Measurements from ENCODE around the gene RAB31.

DNA sequence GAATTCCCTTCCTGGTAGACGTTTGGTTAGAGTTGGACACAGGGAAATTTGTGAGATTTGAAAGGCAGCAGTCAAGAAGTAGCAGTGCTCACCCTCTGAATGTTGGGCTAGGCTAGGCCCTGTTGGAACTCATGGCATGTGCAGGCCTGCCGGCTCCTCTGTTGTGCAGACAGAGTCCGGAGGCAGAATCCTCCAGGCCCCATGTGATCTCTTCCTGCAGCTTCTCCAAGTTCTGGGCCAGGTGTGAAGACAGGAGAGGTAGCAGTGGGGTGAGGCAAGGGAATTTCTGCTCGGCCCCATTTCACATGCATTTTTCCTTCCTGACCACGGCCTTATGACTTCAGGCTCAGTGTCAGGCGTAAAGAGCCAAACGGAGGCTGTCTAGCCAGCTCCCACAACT is 36.9 kb upstream of the RAB31 start:
- TF ChIP-seq, protein P1, sequence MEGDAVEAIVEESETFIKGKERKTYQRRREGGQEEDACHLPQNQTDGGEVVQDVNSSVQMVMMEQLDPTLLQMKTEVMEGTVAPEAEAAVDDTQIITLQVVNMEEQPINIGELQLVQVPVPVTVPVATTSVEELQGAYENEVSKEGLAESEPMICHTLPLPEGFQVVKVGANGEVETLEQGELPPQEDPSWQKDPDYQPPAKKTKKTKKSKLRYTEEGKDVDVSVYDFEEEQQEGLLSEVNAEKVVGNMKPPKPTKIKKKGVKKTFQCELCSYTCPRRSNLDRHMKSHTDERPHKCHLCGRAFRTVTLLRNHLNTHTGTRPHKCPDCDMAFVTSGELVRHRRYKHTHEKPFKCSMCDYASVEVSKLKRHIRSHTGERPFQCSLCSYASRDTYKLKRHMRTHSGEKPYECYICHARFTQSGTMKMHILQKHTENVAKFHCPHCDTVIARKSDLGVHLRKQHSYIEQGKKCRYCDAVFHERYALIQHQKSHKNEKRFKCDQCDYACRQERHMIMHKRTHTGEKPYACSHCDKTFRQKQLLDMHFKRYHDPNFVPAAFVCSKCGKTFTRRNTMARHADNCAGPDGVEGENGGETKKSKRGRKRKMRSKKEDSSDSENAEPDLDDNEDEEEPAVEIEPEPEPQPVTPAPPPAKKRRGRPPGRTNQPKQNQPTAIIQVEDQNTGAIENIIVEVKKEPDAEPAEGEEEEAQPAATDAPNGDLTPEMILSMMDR (IDR thresholded peaks at IDR 0.05) = no peak
- TF ChIP-seq POLR2A (IDR thresholded peaks at IDR 0.05) (no peak), POLR2AphosphoS5 (IDR thresholded peaks at IDR 0.05) (no peak)
